ENCODE data around the gene FEM1C. TPM values are rescaled to one million over a fixed set of nuclear protein-coding genes. Genes with fewer than 3 reads are reported as not detected.

The FEM1C gene
- polyA plus RNA-seq, 1 experiment = 14.1 TPM

- DNase-seq (ENCODE audit: low read depth, low spot score) = no peak
- CTCF ChIA-PET = no interaction called here
- POLR2A ChIA-PET = no interaction called here
Measured at GRCh38 chr5:115579216-115579615, 34.6 kb upstream of the FEM1C start.

DNA sequence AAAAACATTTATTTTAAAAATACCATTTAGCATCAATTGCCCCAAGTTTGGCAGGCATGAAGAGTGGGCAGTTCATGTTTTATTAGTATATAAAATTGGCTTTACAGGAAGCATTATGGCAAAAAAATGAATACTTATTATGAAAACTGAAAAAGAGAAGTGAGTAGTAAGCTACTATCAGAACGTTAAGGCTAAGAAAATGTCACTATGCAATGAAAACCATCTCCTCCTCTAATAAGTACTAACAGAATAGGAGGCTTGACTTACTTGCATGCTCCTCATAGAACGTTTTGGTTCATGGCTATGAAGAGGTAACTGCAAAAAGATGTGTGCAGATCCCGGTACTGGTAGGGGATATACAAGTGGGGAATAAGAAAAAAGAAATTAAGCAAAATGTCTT lies 34.1 kb upstream of the FEM1C start:
- no peak overlapping the region for H3K4me3 ChIP-seq (ENCODE audit: low read depth, low read length)
- TF ChIP-seq CTCF (IDR thresholded peaks at IDR 0.05; ENCODE audit: low read depth, low read length) = no peak
- no peaks in the 10 kb centered on the region for H3K27me3 ChIP-seq (ENCODE audit: control insufficient read depth, insufficient read depth, low read length)
- H3K27ac ChIP-seq (ENCODE audit: low read depth, low read length) = no peak overlapping the region
- no peaks in the 10 kb centered on the region for H3K9me3 ChIP-seq (ENCODE audit: control insufficient read depth, insufficient read depth, low read length)
- POLR2A ChIA-PET = no interaction called here
- CTCF ChIA-PET = no interaction called here
- DNase-seq (ENCODE audit: low read depth, low spot score) = no peak

More at GRCh38 chr5:115579216-115579615, 34.6 kb upstream of the FEM1C start:
- Histone ChIP-seq H3K9me3 (ENCODE audit: control insufficient read depth, insufficient read depth, low read length) (no peaks in the 10 kb centered on the region), H3K4me3 (ENCODE audit: low read depth, low read length) (no peak overlapping the region), H3K27ac (ENCODE audit: low read depth, low read length) (no peak overlapping the region), H3K27me3 (ENCODE audit: control insufficient read depth, insufficient read depth, low read length) (no peaks in the 10 kb centered on the region)
- no peak for TF ChIP-seq CTCF (IDR thresholded peaks at IDR 0.05; ENCODE audit: low read depth, low read length)

DNA sequence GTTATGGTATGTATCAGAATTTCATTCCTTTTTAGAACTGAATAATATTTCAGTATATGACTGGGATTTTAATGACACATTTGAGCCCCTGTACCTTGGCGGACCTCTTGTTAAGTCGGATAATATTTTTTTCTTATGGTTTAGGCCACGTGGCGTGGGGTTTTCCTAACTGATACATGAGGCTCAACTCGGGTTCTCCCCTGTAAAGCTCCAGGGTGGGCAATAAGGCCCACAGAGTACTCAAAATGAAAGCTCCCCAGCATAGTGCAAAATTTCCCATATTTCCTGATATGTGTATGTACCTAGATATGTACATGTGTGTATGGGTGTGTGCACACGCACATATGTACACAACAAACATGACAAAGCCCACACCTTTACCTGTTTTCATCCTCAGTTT lies 33.2 kb upstream of the FEM1C start:
- no peaks in the 10 kb centered on the region for H3K9me3 ChIP-seq (ENCODE audit: control insufficient read depth, insufficient read depth, low read length)
- CTCF ChIA-PET = interaction anchor here (1.0 kb wide), 2 partner anchors 268 to 269 kb away, joined by 3 to 4 read pairs; no protein-coding TSS in a partner anchor
- DNase-seq (ENCODE audit: low read depth, low spot score) = no peak
- no peaks in the 10 kb centered on the region for H3K27me3 ChIP-seq (ENCODE audit: control insufficient read depth, insufficient read depth, low read length)
- no peak overlapping the region for H3K4me3 ChIP-seq (ENCODE audit: low read depth, low read length)
- TF ChIP-seq CTCF (IDR thresholded peaks at IDR 0.05; ENCODE audit: low read depth, low read length) = no peak
- H3K27ac ChIP-seq (ENCODE audit: low read depth, low read length) = no peak overlapping the region
- POLR2A ChIA-PET = no interaction called here

- Histone ChIP-seq H3K9me3 (ENCODE audit: control insufficient read depth, insufficient read depth, low read length) (no peaks in the 10 kb centered on the region), H3K27ac (ENCODE audit: low read depth, low read length) (no peak overlapping the region), H3K27me3 (ENCODE audit: control insufficient read depth, insufficient read depth, low read length) (no peaks in the 10 kb centered on the region), H3K4me3 (ENCODE audit: low read depth, low read length) (no peak overlapping the region)
- ChIA-PET CTCF (interaction anchor here (1.0 kb wide), 2 partner anchors 267 to 268 kb away, joined by 3 to 4 read pairs; no protein-coding TSS in a partner anchor), POLR2A (no interaction called here)
- DNase-seq (ENCODE audit: low read depth, low spot score) = no peak
- TF ChIP-seq CTCF (IDR thresholded peaks at IDR 0.05; ENCODE audit: low read depth, low read length) = no peak
Measured at GRCh38 chr5:115577329-115577728, 32.8 kb upstream of the FEM1C start.

- POLR2A ChIA-PET = interaction anchor here (0.6 to 1.4 kb wide), 3 partner anchors 32 to 47 kb away, joined by 4 to 6 read pairs (median 5); no protein-coding TSS in a partner anchor
- no peak for TF ChIP-seq CTCF (IDR thresholded peaks at IDR 0.05; ENCODE audit: low read depth, low read length)
- Histone ChIP-seq H3K9me3 (ENCODE audit: control insufficient read depth, insufficient read depth, low read length) (no peaks in the 10 kb centered on the region), H3K27ac (ENCODE audit: low read depth, low read length) (no peak overlapping the region), H3K4me3 (ENCODE audit: low read depth, low read length) (no peak overlapping the region), H3K27me3 (ENCODE audit: control insufficient read depth, insufficient read depth, low read length) (no peaks in the 10 kb centered on the region)
- CTCF ChIA-PET = interaction anchor here (0.6 to 3.4 kb wide), 13 partner anchors 17 to 478 kb away, joined by 3 to 87 read pairs (median 3); no protein-coding TSS in a partner anchor
- peak; percentile 42 for DNase-seq (ENCODE audit: low read depth, low spot score)
Measured at GRCh38 chr5:115575167-115576070, 30.8 kb upstream of the FEM1C start.
